Gastroesophageal sphincter (tissue), 4 donors: ENCODE data around the gene CHFR. TPM values are rescaled to one million over a fixed set of nuclear protein-coding genes. Genes with fewer than 3 reads are reported as not detected.

Source experiments
- ATAC-seq: fragments of 150-250 bp; one replicate; pipeline ENCODE4 v1.9.1; 2016; ENCODE audit warnings: mild to moderate bottlenecking, moderate library complexity
- H3K27ac ChIP-seq, 4 donors: fragments of 200-600 bp; sonication (generic) in 3 of 4; 1 replicate in 3 of 4; 2 replicates in 1 of 4; pipeline ENCODE4 v1.5.1; 2016 to 2019
- H3K27me3 ChIP-seq: fragments of 200-600 bp; sonication (generic); one replicate; pipeline ENCODE4 v1.5.1; 2019
- H3K36me3 ChIP-seq, 2 donors: fragments of 200-600 bp; sonication (generic); one replicate each; pipeline ENCODE4 v1.5.1; 2019; ENCODE audit warnings: control low read depth in 1 of 2
- H3K4me1 ChIP-seq, 3 donors: fragments of 200-600 bp; sonication (generic); 1 replicate in 2 of 3; 2 replicates in 1 of 3; pipeline ENCODE4 v1.5.1; 2016 to 2019; ENCODE audit warnings: control low read depth in 2 of 3
- H3K4me3 ChIP-seq, 2 donors: fragments of 200-600 bp; sonication (generic); one replicate each; pipeline ENCODE4 v1.5.1; 2019; ENCODE audit warnings: mild to moderate bottlenecking in 1 of 2, moderate library complexity in 1 of 2
- H3K9me3 ChIP-seq, 3 donors: fragments of 200-600 bp; sonication (generic); one replicate each; pipeline ENCODE4 v1.5.1; 2017 to 2019; ENCODE audit warnings: control low read depth in 2 of 3
- EP300 ChIP-seq: sonication (generic); formaldehyde crosslinking; IDR thresholded peaks from one replicate; pipeline ENCODE4 v1.6.1; 2017; ENCODE audit warnings: antibody characterized with exemption, mild to moderate bottlenecking
- POLR2A ChIP-seq, 2 donors: fragments of 450-650 bp; IDR thresholded peaks; one replicate each; pipeline ENCODE4 v1.6.1; 2017; ENCODE audit warnings: antibody characterized with exemption in 2 of 2, mild to moderate bottlenecking in 2 of 2, moderate library complexity in 1 of 2
- POLR2AphosphoS5 ChIP-seq: sonication (generic); formaldehyde crosslinking; IDR thresholded peaks from one replicate; pipeline ENCODE4 v1.6.1; 2017; ENCODE audit warnings: antibody characterized with exemption
- WGBS, 2 donors: methylation state at CpG; one replicate each; pipeline ENCODE4 v1.1.5; 2018; ENCODE audit warnings: low coverage in 1 of 2; 5-methylcytosine and 5-hydroxymethylcytosine counted together
- total RNA-seq, 4 donors: library from RNA; depleted of rRNA; stranded (reverse); fragments of >200 nt; gene quantifications; one replicate each; pipeline ENCODE4 v1.1.0, GENCODE V29; 2016
- TF ChIP-seq, protein P1 (sequence below), 4 experiments: fragments of 200-600 bp in 2 of 4; fragments of 450-650 bp in 2 of 4; sonication (generic) in 1 of 4; IDR thresholded peaks; one replicate each; pipeline ENCODE4 v1.5.1; 2017 to 2019; ENCODE audit warnings: antibody characterized with exemption in 4 of 4, mild to moderate bottlenecking in 2 of 4, moderate library complexity in 2 of 4

Gene CHFR
- total RNA-seq, 4 donors from 2014 or later: 30.8 to 42.1 (median 36.8) TPM

DNA sequence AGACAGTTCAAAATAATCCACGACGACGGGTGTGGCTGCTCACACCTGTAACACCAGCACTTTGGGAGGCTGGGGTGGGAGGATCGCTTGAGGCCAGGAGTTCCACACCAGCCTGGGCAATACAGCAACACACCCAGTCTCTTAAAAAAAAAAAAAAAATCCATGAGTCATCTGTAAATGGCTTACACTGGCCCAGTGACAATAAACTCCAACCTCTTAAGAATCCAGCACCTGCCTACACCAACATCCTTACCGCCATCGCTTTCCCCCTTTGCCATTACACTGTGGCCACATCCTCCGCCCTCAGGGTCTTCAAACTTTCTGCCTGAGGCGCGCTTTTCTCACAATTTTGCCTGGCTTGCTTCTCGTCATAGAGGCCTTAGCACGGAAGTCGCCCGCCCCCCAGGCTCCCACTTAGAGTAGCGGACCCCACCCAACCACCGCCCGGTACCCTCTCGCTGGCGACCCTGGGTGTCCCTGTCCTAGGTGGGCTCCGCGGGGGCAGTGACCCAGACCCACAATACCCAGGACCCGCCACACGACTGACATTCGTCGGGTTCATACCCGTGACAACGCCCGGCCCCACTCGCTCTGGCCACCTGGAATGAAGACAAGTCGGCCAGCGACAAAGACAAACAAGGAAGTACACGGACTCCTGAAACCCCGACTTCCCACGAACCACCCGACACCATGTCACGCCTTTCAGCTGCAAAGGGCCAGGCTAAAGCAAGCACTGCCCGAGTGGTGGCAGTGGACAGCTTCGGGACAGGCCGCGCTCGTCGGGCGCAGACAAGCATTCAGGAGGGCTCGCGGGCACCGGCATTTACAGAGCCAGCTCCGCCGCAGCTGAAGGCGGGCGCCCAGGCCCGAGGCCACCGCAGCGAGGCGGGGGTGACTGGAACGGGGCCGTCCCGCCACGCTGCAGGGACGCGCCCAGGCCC, 59.4 kb downstream of the CHFR start:
- no peaks in the 10 kb centered on the region for H3K27me3 ChIP-seq
- peaks cover 0 to 32% (median 9%) of the 10 kb centered on the region in 3 donors for H3K4me1 ChIP-seq
- H3K4me3 ChIP-seq: peak overlapping the region; percentile 70 to 86
- peaks cover 0 to 55% of the 10 kb centered on the region in 2 donors for H3K36me3 ChIP-seq
- TF ChIP-seq EP300: no peak
- no peak for TF ChIP-seq POLR2AphosphoS5
- TF ChIP-seq, protein P1, sequence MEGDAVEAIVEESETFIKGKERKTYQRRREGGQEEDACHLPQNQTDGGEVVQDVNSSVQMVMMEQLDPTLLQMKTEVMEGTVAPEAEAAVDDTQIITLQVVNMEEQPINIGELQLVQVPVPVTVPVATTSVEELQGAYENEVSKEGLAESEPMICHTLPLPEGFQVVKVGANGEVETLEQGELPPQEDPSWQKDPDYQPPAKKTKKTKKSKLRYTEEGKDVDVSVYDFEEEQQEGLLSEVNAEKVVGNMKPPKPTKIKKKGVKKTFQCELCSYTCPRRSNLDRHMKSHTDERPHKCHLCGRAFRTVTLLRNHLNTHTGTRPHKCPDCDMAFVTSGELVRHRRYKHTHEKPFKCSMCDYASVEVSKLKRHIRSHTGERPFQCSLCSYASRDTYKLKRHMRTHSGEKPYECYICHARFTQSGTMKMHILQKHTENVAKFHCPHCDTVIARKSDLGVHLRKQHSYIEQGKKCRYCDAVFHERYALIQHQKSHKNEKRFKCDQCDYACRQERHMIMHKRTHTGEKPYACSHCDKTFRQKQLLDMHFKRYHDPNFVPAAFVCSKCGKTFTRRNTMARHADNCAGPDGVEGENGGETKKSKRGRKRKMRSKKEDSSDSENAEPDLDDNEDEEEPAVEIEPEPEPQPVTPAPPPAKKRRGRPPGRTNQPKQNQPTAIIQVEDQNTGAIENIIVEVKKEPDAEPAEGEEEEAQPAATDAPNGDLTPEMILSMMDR (IDR thresholded peaks at IDR 0.05): no peak
- TF ChIP-seq POLR2A (IDR thresholded peaks at IDR 0.05): no peak
- 27 to 32% methylated on average over 14 to 16 of the region's 59 CpGs for WGBS, 2 donors
- H3K27ac ChIP-seq: peak overlapping the region; percentile 78 to 96 (median 95)
- H3K9me3 ChIP-seq: no peaks in the 10 kb centered on the region
- peak; percentile 27 for ATAC-seq

DNA sequence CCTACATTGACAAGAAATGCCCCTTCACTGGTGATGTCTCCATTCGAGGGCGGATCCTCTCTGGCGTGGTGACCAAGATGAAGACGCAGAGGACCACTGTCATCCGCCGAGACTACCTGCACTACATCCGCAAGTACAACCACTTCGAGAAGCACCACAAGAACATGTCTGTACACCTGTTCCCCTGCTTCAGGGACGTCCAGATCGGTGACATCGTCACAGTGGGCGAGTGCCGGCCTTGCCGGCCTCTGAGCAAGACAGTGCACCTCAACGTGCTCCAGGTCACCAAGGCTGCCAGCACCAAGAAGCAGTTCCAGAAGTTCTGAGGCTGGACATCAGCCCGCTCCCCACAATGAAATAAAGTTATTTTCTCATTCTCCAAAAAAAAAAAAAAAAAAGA, 61.5 kb downstream of the CHFR start:
- Histone ChIP-seq H3K27ac (no peak overlapping the region), H3K4me1 (peaks cover 0 to 32% (median 9%) of the 10 kb centered on the region in 3 donors), H3K27me3 (no peaks in the 10 kb centered on the region), H3K36me3 (peaks cover 0 to 65% of the 10 kb centered on the region in 2 donors), H3K9me3 (no peaks in the 10 kb centered on the region), H3K4me3 (no peak overlapping the region)
- no peak for ATAC-seq
- 66 to 100% methylated on average over 1 to 5 of the region's 16 CpGs for WGBS, 2 donors
- TF ChIP-seq POLR2A (IDR thresholded peaks at IDR 0.05) (no peak), EP300 (no peak), POLR2AphosphoS5 (no peak)
- TF ChIP-seq, protein P1 (IDR thresholded peaks at IDR 0.05): no peak

DNA sequence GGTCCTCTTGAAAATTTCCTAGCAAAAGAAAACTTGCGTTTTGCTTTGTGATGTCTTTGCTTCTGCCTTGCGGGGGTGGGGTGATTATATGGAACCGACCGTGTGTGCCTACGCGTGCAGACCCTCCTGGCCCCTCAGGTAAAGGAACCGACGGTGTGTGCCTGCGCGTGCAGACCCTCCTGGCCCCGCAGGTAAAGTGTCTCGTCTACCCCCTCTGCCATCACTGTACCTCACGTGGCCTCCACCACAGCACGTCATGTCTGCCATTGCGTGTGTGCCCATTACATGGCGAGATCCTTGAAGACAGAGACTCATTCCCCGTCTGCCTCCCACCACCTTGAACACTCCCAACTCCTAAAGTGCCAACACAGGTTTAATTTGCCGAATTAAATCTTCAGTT, 62.3 kb downstream of the CHFR start:
- 85 to 90% methylated on average over 2 to 16 of the region's 18 CpGs for WGBS, 2 donors
- Histone ChIP-seq H3K36me3 (peaks cover 0 to 73% of the 10 kb centered on the region in 2 donors), H3K9me3 (no peaks in the 10 kb centered on the region), H3K27me3 (no peaks in the 10 kb centered on the region), H3K4me1 (peaks cover 0 to 32% (median 9%) of the 10 kb centered on the region in 3 donors), H3K4me3 (no peak overlapping the region), H3K27ac (no peak overlapping the region)
- ATAC-seq: no peak
- TF ChIP-seq EP300 (no peak), POLR2A (IDR thresholded peaks at IDR 0.05) (no peak), POLR2AphosphoS5 (no peak)
- TF ChIP-seq, protein P1 (IDR thresholded peaks at IDR 0.05): no peak

DNA sequence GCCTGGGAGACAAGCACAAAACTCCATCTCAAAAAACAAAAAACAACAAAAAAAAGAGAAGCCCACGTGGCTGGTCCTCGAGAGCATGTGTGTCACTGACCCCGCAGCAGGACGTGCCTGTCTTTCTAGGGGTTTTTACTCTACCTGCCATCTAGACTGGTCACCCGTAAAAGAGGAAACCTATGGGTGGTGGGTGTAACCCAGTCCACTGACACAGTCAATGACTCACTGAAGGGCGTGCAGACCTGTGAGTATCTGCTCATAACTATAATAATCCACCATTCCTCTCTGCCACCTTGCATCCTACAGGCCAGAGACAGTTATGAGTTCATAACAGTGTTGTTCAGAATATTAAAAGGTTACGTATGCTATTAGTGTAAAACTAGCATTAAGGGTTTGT, 63.4 kb downstream of the CHFR start:
- H3K4me3 ChIP-seq: no peak overlapping the region
- H3K27me3 ChIP-seq: no peaks in the 10 kb centered on the region
- TF ChIP-seq EP300: no peak
- TF ChIP-seq, protein P1 (IDR thresholded peaks at IDR 0.05): no peak
- TF ChIP-seq POLR2AphosphoS5: no peak
- TF ChIP-seq POLR2A (IDR thresholded peaks at IDR 0.05): no peak
- no peak overlapping the region for H3K27ac ChIP-seq
- H3K4me1 ChIP-seq: peaks cover 0 to 26% (median 9%) of the 10 kb centered on the region in 3 donors
- H3K36me3 ChIP-seq: peaks cover 0 to 83% of the 10 kb centered on the region in 2 donors
- H3K9me3 ChIP-seq: no peaks in the 10 kb centered on the region
- ATAC-seq: no peak
- 57 to 58% methylated on average over 3 to 4 of the region's 7 CpGs for whole genome bisulfite sequencing, 2 donors

DNA sequence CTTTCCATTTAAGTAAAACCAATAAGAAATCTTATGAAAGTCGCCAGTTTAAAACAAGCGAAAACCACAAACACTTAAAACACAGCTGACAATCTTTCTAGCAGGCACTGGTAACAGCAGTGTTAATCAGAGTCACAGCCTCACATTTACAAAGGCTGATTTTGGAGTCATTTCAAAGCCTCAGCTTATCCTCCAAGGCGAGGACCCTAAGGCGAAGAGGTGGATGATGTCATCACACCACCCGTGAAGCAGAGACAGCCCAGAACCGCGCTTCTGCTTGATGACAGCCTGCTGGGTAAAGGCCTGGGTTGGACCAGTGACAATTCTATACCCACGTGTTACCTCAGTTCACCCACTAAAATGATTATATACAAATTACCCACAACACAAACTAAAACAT, 68.8 kb downstream of the CHFR start:
- no peak overlapping the region for H3K27ac ChIP-seq
- WGBS, 2 donors: 88 to 90% methylated on average over 4 to 6 of the region's 8 CpGs
- H3K4me1 ChIP-seq: no peaks in the 10 kb centered on the region
- H3K4me3 ChIP-seq: no peak overlapping the region
- H3K27me3 ChIP-seq: no peaks in the 10 kb centered on the region
- TF ChIP-seq POLR2AphosphoS5 (no peak), EP300 (no peak), POLR2A (IDR thresholded peaks at IDR 0.05) (no peak)
- TF ChIP-seq, protein P1 (IDR thresholded peaks at IDR 0.05): no peak
- no peaks in the 10 kb centered on the region for H3K9me3 ChIP-seq
- peaks cover 0 to 92% of the 10 kb centered on the region in 2 donors for H3K36me3 ChIP-seq
- ATAC-seq: no peak
